Osteoblast (primary cell): Measurements from ENCODE around the gene DHX15. TPM values are rescaled to one million over a fixed set of nuclear protein-coding genes. Genes with fewer than 3 reads are reported as not detected.

Source experiments
- DNase-seq: peaks from one replicate; pipeline ENCODE4 v3.0.0; 2011; ENCODE audit warnings: low spot score, mixed read lengths; ENCODE audit not compliant: insufficient read length; ENCODE audit errors: missing footprints
- H2AFZ ChIP-seq: 2 replicates; pipeline ENCODE4 v1.6.0; 2011; ENCODE audit warnings: mild to moderate bottlenecking, low read length
- H3K27ac ChIP-seq: 2 replicates; pipeline ENCODE4 v1.5.1; 2011; ENCODE audit warnings: mild to moderate bottlenecking, low read depth, low read length, moderate library complexity
- H3K27me3 ChIP-seq: 2 replicates; pipeline ENCODE4 v1.6.0; 2012; ENCODE audit warnings: mild to moderate bottlenecking, control low read depth, inconsistent platforms, low read length, moderate library complexity; ENCODE audit not compliant: insufficient read depth
- H3K36me3 ChIP-seq: 2 replicates; pipeline ENCODE4 v1.5.1; 2011; ENCODE audit warnings: mild to moderate bottlenecking, low read length, control low read depth, moderate library complexity; ENCODE audit not compliant: insufficient read depth
- H3K4me1 ChIP-seq: 2 replicates; pipeline ENCODE4 v1.5.1; 2011; ENCODE audit warnings: mild to moderate bottlenecking, low read length, control low read depth, moderate library complexity; ENCODE audit not compliant: insufficient read depth
- H3K4me2 ChIP-seq: 2 replicates; pipeline ENCODE4 v1.6.0; 2011; ENCODE audit warnings: mild to moderate bottlenecking, low read length; ENCODE audit not compliant: insufficient read depth
- H3K4me3 ChIP-seq: fragments of 200-600 bp; sonication (generic); 3 replicates; pipeline ENCODE4 v1.5.1; 2012; ENCODE audit warnings: mild to moderate bottlenecking, low read length, inconsistent platforms; ENCODE audit not compliant: insufficient read depth
- H3K79me2 ChIP-seq: 2 replicates; pipeline ENCODE4 v1.6.0; 2012; ENCODE audit warnings: mild to moderate bottlenecking, low read length, control low read depth, inconsistent platforms; ENCODE audit not compliant: insufficient read depth
- H3K9me3 ChIP-seq: 2 replicates; pipeline ENCODE4 v1.5.1; 2011; ENCODE audit warnings: low read depth, low read length, control low read depth
- H4K20me1 ChIP-seq: 2 replicates; pipeline ENCODE4 v1.6.0; 2012; ENCODE audit warnings: mild to moderate bottlenecking, low read length, control low read depth; ENCODE audit not compliant: insufficient read depth
- CTCF ChIP-seq: IDR thresholded peaks from 2 replicates; pipeline ENCODE4 v1.5.1; 2011; ENCODE audit warnings: mild to moderate bottlenecking, low read depth, low read length, moderate library complexity; ENCODE audit errors: extremely low read depth
- total RNA-seq: library from RNA; depleted of rRNA; stranded (reverse); fragments of >200 nt; gene quantifications from 2 replicates; pipeline ENCODE4 v1.2.3, GENCODE V29; 2012

The DHX15 gene
- total RNA-seq, 1 donor = 109 TPM

- Histone ChIP-seq H3K4me3 (no peak overlapping the region), H2AFZ (no peak overlapping the region), H3K27ac (no peak overlapping the region), H3K36me3 (peaks cover 53% of the 10 kb centered on the region), H3K79me2 (peaks cover 73% of the 10 kb centered on the region), H3K4me2 (no peak overlapping the region), H3K9me3 (no peaks in the 10 kb centered on the region), H4K20me1 (peaks cover 11% of the 10 kb centered on the region), H3K27me3 (no peaks in the 10 kb centered on the region), H3K4me1 (no peaks in the 10 kb centered on the region)
- DNase-seq = no peak
- no peak for TF ChIP-seq CTCF
These were observed 49.0 kb downstream of the DHX15 start for GRCh38 chr4:24535399-24535798.

- no peak for DNase-seq
- H4K20me1 ChIP-seq = peaks cover 11% of the 10 kb centered on the region
- peaks cover 52% of the 10 kb centered on the region for H3K36me3 ChIP-seq
- H3K4me1 ChIP-seq = no peaks in the 10 kb centered on the region
- no peak overlapping the region for H3K4me2 ChIP-seq
- H3K79me2 ChIP-seq = peaks cover 61% of the 10 kb centered on the region
- TF ChIP-seq CTCF = no peak
- no peak overlapping the region for H3K27ac ChIP-seq
- H3K9me3 ChIP-seq = no peaks in the 10 kb centered on the region
- H3K27me3 ChIP-seq = no peaks in the 10 kb centered on the region
- H2AFZ ChIP-seq = no peak overlapping the region
- H3K4me3 ChIP-seq = no peak overlapping the region
These were observed 51.0 kb downstream of the DHX15 start for GRCh38 chr4:24533364-24533763.

- Histone ChIP-seq H3K36me3 (peaks cover 57% of the 10 kb centered on the region), H3K27ac (no peak overlapping the region), H3K4me2 (no peak overlapping the region), H4K20me1 (peaks cover 8% of the 10 kb centered on the region), H3K9me3 (no peaks in the 10 kb centered on the region), H3K79me2 (peaks cover 53% of the 10 kb centered on the region), H3K4me3 (no peak overlapping the region), H3K4me1 (no peaks in the 10 kb centered on the region), H3K27me3 (no peaks in the 10 kb centered on the region), H2AFZ (no peak overlapping the region)
- DNase-seq = no peak
- TF ChIP-seq CTCF = no peak
These were observed 54.8 kb downstream of the DHX15 start for GRCh38 chr4:24529555-24529954.

GRCh38 chr4:24527371-24527770 is 57.0 kb downstream of the DHX15 start:
- H3K36me3 ChIP-seq = peaks cover 60% of the 10 kb centered on the region
- H3K4me2 ChIP-seq = no peak overlapping the region
- no peak overlapping the region for H2AFZ ChIP-seq
- no peak for TF ChIP-seq CTCF
- no peak overlapping the region for H3K4me3 ChIP-seq
- H3K4me1 ChIP-seq = no peaks in the 10 kb centered on the region
- H4K20me1 ChIP-seq = peaks cover 6% of the 10 kb centered on the region
- no peak overlapping the region for H3K27ac ChIP-seq
- H3K9me3 ChIP-seq = no peaks in the 10 kb centered on the region
- H3K27me3 ChIP-seq = no peaks in the 10 kb centered on the region
- DNase-seq = no peak
- H3K79me2 ChIP-seq = peaks cover 54% of the 10 kb centered on the region
